Gastrocnemius medialis (tissue), 4 donors: ENCODE measurements around the gene FBXL3. TPM values are rescaled to one million over a fixed set of nuclear protein-coding genes. Genes with fewer than 3 reads are reported as not detected.

Experiments
- ATAC-seq, 2 donors: fragments of 150-250 bp; one replicate each; pipeline ENCODE4 v1.9.1; 2016
- DNase-seq, 2 donors: peaks; one replicate each; pipeline ENCODE4 v3.0.0-alpha.2; 2019
- H3K27ac ChIP-seq, 4 donors: fragments of 200-600 bp; sonication (generic); 1 replicate in 1 of 4; 2 replicates in 3 of 4; pipeline ENCODE4 v1.5.1; 2016 to 2018; ENCODE audit warnings: mild to moderate bottlenecking in 2 of 4, moderate library complexity in 1 of 4
- H3K27me3 ChIP-seq, 3 donors: fragments of 200-600 bp; sonication (generic) in 2 of 3; 1 replicate in 1 of 3; 2 replicates in 2 of 3; pipeline versions ENCODE4 v1.5.1 to v1.6.0; 2016 to 2019; ENCODE audit warnings: mild to moderate bottlenecking in 1 of 3, moderate library complexity in 1 of 3
- H3K36me3 ChIP-seq, 2 donors: fragments of 200-600 bp; sonication (generic) in 1 of 2; one replicate each; pipeline ENCODE4 v1.5.1; 2017 to 2018
- H3K4me1 ChIP-seq, 2 donors: fragments of 200-600 bp; sonication (generic) in 1 of 2; one replicate each; pipeline ENCODE4 v1.5.1; 2016 to 2017; ENCODE audit warnings: mild to moderate bottlenecking in 2 of 2
- H3K4me3 ChIP-seq, 4 donors: fragments of 200-600 bp; sonication (generic) in 3 of 4; 1 replicate in 1 of 4; 2 replicates in 3 of 4; pipeline ENCODE4 v1.5.1; 2016 to 2019; ENCODE audit warnings: mild to moderate bottlenecking in 2 of 4
- H3K9me3 ChIP-seq, 3 donors: fragments of 200-600 bp; sonication (generic) in 2 of 3; 1 replicate in 1 of 3; 2 replicates in 2 of 3; pipeline ENCODE4 v1.5.1; 2016 to 2019
- CTCF ChIP-seq, 5 experiments: fragments of 450-650 bp in 3 of 5; fragments of 200-600 bp in 2 of 5; sonication (generic) in 2 of 5; IDR thresholded peaks in 4 of 5; conservative IDR thresholded peaks in 1 of 5; 1 replicate in 4 of 5; 2 replicates in 1 of 5; pipeline ENCODE4 v1.5.1; 2016 to 2019; ENCODE audit warnings: antibody characterized with exemption in 5 of 5, mild to moderate bottlenecking in 3 of 5, moderate library complexity in 3 of 5
- POLR2A ChIP-seq, 2 donors: fragments of 450-650 bp; IDR thresholded peaks; one replicate each; pipeline ENCODE4 v1.6.1; 2017; ENCODE audit warnings: antibody characterized with exemption in 2 of 2, mild to moderate bottlenecking in 2 of 2, moderate library complexity in 2 of 2
- in situ Hi-C, 4 donors: fragments of 200-750 bp; cut with MboI; loops; one replicate each; pipeline versions ENCODE4 v1.15.0 to v1.8.0; 2017; ENCODE audit warnings: low sequenced_read_pairs in 4 of 4
- intact Hi-C: fragments of 100-400 bp; cut with DNase I; formaldehyde crosslinking; loops from one replicate; pipeline ENCODE4 v1.15.1; 2023; ENCODE audit warnings: low total_unique reads
- total RNA-seq, 4 donors: library from RNA; depleted of rRNA; stranded (reverse); fragments of >200 nt; gene quantifications; one replicate each; pipeline versions ENCODE4 v1.1.0 to v1.2.3, GENCODE V29; 2016

The FBXL3 gene
- total RNA-seq, 4 donors from 2014 or later = 50.6 to 75.6 (median 64.4) TPM

- Histone ChIP-seq H3K36me3 (no peaks in the 10 kb centered on the region), H3K4me1 (peaks cover 4 to 8% of the 10 kb centered on the region in 2 donors), H3K9me3 (no peaks in the 10 kb centered on the region), H3K4me3 (peak overlapping the region; percentile 35 to 46 (median 43)), H3K27me3 (no peaks in the 10 kb centered on the region), H3K27ac (no peak overlapping the region)
- peak; percentile 33 to 53 for DNase-seq
- intact Hi-C loops = no loop called here
- TF ChIP-seq POLR2A (IDR thresholded peaks at IDR 0.05) (no peak), CTCF (IDR thresholded peaks at IDR 0.05 in 4 of 5, conservative IDR thresholded peaks at IDR 0.05 in 1 of 5) (peak; percentile 66 to 98 (median 81))
- in situ Hi-C loops = no loop called here
- ATAC-seq = peak; percentile 66 to 89
These were observed 46.8 kb downstream of the FBXL3 start for GRCh38 chr13:76980075-76980718.

GRCh38 chr13:76976929-76977328 is 50.0 kb downstream of the FBXL3 start:
- Histone ChIP-seq H3K4me3 (no peak overlapping the region), H3K4me1 (peaks cover 4 to 8% of the 10 kb centered on the region in 2 donors), H3K27ac (no peak overlapping the region), H3K9me3 (no peaks in the 10 kb centered on the region), H3K36me3 (no peaks in the 10 kb centered on the region), H3K27me3 (no peaks in the 10 kb centered on the region)
- intact Hi-C loops (loop anchor here (5.0 kb wide), 1 partner anchor 1105 kb away; no protein-coding TSS in a partner anchor), in situ Hi-C loops (no loop called here)
- no peak for TF ChIP-seq CTCF (IDR thresholded peaks at IDR 0.05 in 4 of 5, conservative IDR thresholded peaks at IDR 0.05 in 1 of 5)
- no peak for TF ChIP-seq POLR2A (IDR thresholded peaks at IDR 0.05)
- no peak for ATAC-seq
- no peak for DNase-seq

- in situ Hi-C loops = no loop called here
- ATAC-seq (no peak), DNase-seq (no peak)
- TF ChIP-seq POLR2A (IDR thresholded peaks at IDR 0.05) = no peak
- Histone ChIP-seq H3K9me3 (no peaks in the 10 kb centered on the region), H3K4me3 (no peak overlapping the region), H3K36me3 (no peaks in the 10 kb centered on the region), H3K27me3 (no peaks in the 10 kb centered on the region), H3K4me1 (peaks cover 4 to 8% of the 10 kb centered on the region in 2 donors), H3K27ac (no peak overlapping the region)
- intact Hi-C loops = loop anchor here (5.0 kb wide), 1 partner anchor 1104 kb away; no protein-coding TSS in a partner anchor
These were observed 50.5 kb downstream of the FBXL3 start for GRCh38 chr13:76976490-76976889.

GRCh38 chr13:76975863-76976262 is 51.1 kb downstream of the FBXL3 start:
- in situ Hi-C loops (no loop called here), intact Hi-C loops (loop anchor here (5.0 kb wide), 1 partner anchor 1104 kb away; no protein-coding TSS in a partner anchor)
- TF ChIP-seq POLR2A (IDR thresholded peaks at IDR 0.05) (no peak), CTCF (IDR thresholded peaks at IDR 0.05 in 4 of 5, conservative IDR thresholded peaks at IDR 0.05 in 1 of 5) (no peak)
- H3K36me3 ChIP-seq = no peaks in the 10 kb centered on the region
- H3K9me3 ChIP-seq = no peaks in the 10 kb centered on the region
- H3K27ac ChIP-seq = no peak overlapping the region
- H3K4me1 ChIP-seq = peaks cover 4 to 8% of the 10 kb centered on the region in 2 donors
- ATAC-seq (no peak), DNase-seq (no peak)
- no peaks in the 10 kb centered on the region for H3K27me3 ChIP-seq
- no peak overlapping the region for H3K4me3 ChIP-seq

GRCh38 chr13:76974618-76974975 is 52.4 kb downstream of the FBXL3 start:
- H3K4me1 ChIP-seq = no peaks in the 10 kb centered on the region
- no peak overlapping the region for H3K4me3 ChIP-seq
- in situ Hi-C loops = no loop called here
- intact Hi-C loops = no loop called here
- H3K27me3 ChIP-seq = no peaks in the 10 kb centered on the region
- H3K36me3 ChIP-seq = no peaks in the 10 kb centered on the region
- H3K9me3 ChIP-seq = no peaks in the 10 kb centered on the region
- no peak overlapping the region for H3K27ac ChIP-seq
- no peak for DNase-seq
- TF ChIP-seq POLR2A (IDR thresholded peaks at IDR 0.05) = no peak
- no peak for TF ChIP-seq CTCF (IDR thresholded peaks at IDR 0.05 in 4 of 5, conservative IDR thresholded peaks at IDR 0.05 in 1 of 5)
- no peak for ATAC-seq
